ENCODE results near the gene FDX2. TPM values are rescaled to one million over a fixed set of nuclear protein-coding genes. Genes with fewer than 3 reads are reported as not detected.

Gene FDX2
- total RNA-seq, 1 experiment from 2014 or later, result 26.2 TPM

- ATAC-seq, result no peak
- H3K4me1 Mint-ChIP-seq, result no peaks in the 10 kb centered on the region
Observed at GRCh38 chr19:10305139-10305806, 10.5 kb downstream of the FDX2 start.

More at GRCh38 chr19:10305139-10305806, 10.5 kb downstream of the FDX2 start:
- peaks cover 5% of the 10 kb centered on the region for H3K27me3 Mint-ChIP-seq (ENCODE audit: low read depth)
- POLR2A ChIA-PET, result no interaction called here
- no peaks in the 10 kb centered on the region for H3K9me3 Mint-ChIP-seq
- no peak overlapping the region for H3K4me3 Mint-ChIP-seq
- CTCF ChIA-PET, result interaction anchor here (0.6 to 2.4 kb wide), 4 partner anchors 65 to 305 kb away, joined by 3 to 9 read pairs (median 4); no protein-coding TSS in a partner anchor
- no peaks in the 10 kb centered on the region for H3K36me3 Mint-ChIP-seq
- TF ChIP-seq NR2C2 (CRISPR knock-in tag; IDR thresholded peaks at IDR 0.05), result no peak
- TF ChIP-seq ZNF232 (CRISPR knock-in tag; IDR thresholded peaks at IDR 0.05), result no peak
- TF ChIP-seq ZBTB43 (CRISPR knock-in tag; IDR thresholded peaks at IDR 0.05), result no peak
- TF ChIP-seq ZNF425 (CRISPR knock-in tag; conservative IDR thresholded peaks at IDR 0.05), result no peak
- TF ChIP-seq SMAD3 (CRISPR knock-in tag; IDR thresholded peaks at IDR 0.05; ENCODE audit: borderline replicate concordance), result no peak
- TF ChIP-seq AFF4 (CRISPR knock-in tag; IDR thresholded peaks at IDR 0.05; ENCODE audit: borderline replicate concordance), result no peak
- TF ChIP-seq E2F5 (CRISPR knock-in tag; IDR thresholded peaks at IDR 0.05), result no peak
- TF ChIP-seq MXD4 (CRISPR knock-in tag; IDR thresholded peaks at IDR 0.05; ENCODE audit: borderline replicate concordance), result no peak
- TF ChIP-seq SMAD4 (CRISPR knock-in tag; IDR thresholded peaks at IDR 0.05), result no peak
- TF ChIP-seq KAT7 (CRISPR knock-in tag; IDR thresholded peaks at IDR 0.05; ENCODE audit: borderline replicate concordance), result no peak
- no peak for DNase-seq (ENCODE audit: low spot score)
- H3K27ac Mint-ChIP-seq, result no peak overlapping the region

All from WTC11 (cell line).